Gastroesophageal sphincter (tissue), 3 donors: ENCODE measurements around the gene BIRC2.

ENCODE experiments used
- CTCF ChIP-seq, 4 experiments: fragments of 200-600 bp in 2 of 4; fragments of 450-650 bp in 2 of 4; sonication (generic) in 1 of 4; IDR thresholded peaks; one replicate each; pipeline ENCODE4 v1.5.1; 2017 to 2019; ENCODE audit warnings: antibody characterized with exemption in 4 of 4, mild to moderate bottlenecking in 2 of 4, moderate library complexity in 2 of 4
- POLR2A ChIP-seq, 2 donors: fragments of 450-650 bp; IDR thresholded peaks; one replicate each; pipeline ENCODE4 v1.6.1; 2017; ENCODE audit warnings: antibody characterized with exemption in 2 of 2, mild to moderate bottlenecking in 2 of 2, moderate library complexity in 1 of 2

GRCh38 chr11:102323542-102324251 lies 23.3 kb upstream of the BIRC2 start:
- TF ChIP-seq CTCF (IDR thresholded peaks at IDR 0.05) (no peak), POLR2A (IDR thresholded peaks at IDR 0.05) (no peak)
